Fibroblast of lung (primary cell): ENCODE results near the gene DNAH3. TPM values are rescaled to one million over a fixed set of nuclear protein-coding genes. Genes with fewer than 3 reads are reported as not detected.

Experiments
- DNase-seq, 2 donors: peaks; one replicate each; pipeline versions ENCODE4 v3.0.0 to v3.0.0-alpha.2; 2010; ENCODE audit warnings: low read depth in 2 of 2
- H2AFZ ChIP-seq: 2 replicates; pipeline ENCODE4 v1.5.1; 2012; ENCODE audit warnings: low read length, control low read depth, inconsistent platforms
- H3K27ac ChIP-seq: 2 replicates; pipeline ENCODE4 v1.5.1; 2011; ENCODE audit warnings: low read length, control low read depth; ENCODE audit not compliant: insufficient read depth
- H3K27me3 ChIP-seq: 2 replicates; pipeline ENCODE4 v1.5.1; 2011; ENCODE audit warnings: mild to moderate bottlenecking, low read length; ENCODE audit not compliant: control insufficient read depth, insufficient read depth
- H3K36me3 ChIP-seq: 2 replicates; pipeline ENCODE4 v1.5.1; 2011; ENCODE audit warnings: low read length; ENCODE audit not compliant: control insufficient read depth, insufficient read depth
- H3K4me1 ChIP-seq: 2 replicates; pipeline ENCODE4 v1.5.1; 2011; ENCODE audit warnings: low read length; ENCODE audit not compliant: control insufficient read depth, insufficient read depth; ENCODE audit errors: extremely low read depth
- H3K4me2 ChIP-seq: 2 replicates; pipeline ENCODE4 v1.5.1; 2011; ENCODE audit warnings: low read length, control low read depth; ENCODE audit not compliant: insufficient read depth; ENCODE audit errors: extremely low read depth
- H3K4me3 ChIP-seq, 4 experiments: fragments of 200-600 bp in 1 of 4; sonication (generic) in 1 of 4; replicated peaks in 1 of 4; 2 replicates each; pipeline ENCODE4 v1.5.1; 2011 to 2016; ENCODE audit warnings: low read length in 4 of 4, low read depth in 3 of 4, mild to moderate bottlenecking in 3 of 4, control low read depth in 2 of 4, inconsistent platforms in 1 of 4, mixed read lengths in 1 of 4; ENCODE audit not compliant: insufficient read depth in 1 of 4; ENCODE audit errors: control extremely low read depth in 1 of 4
- H3K79me2 ChIP-seq: 2 replicates; pipeline ENCODE4 v1.5.1; 2012; ENCODE audit warnings: mild to moderate bottlenecking, low read length, inconsistent platforms; ENCODE audit not compliant: control insufficient read depth, insufficient read depth
- H3K9ac ChIP-seq: 2 replicates; pipeline ENCODE4 v1.5.1; 2011; ENCODE audit warnings: mild to moderate bottlenecking, low read length, control low read depth; ENCODE audit not compliant: insufficient read depth
- H3K9me3 ChIP-seq: 2 replicates; pipeline ENCODE4 v1.5.1; 2012; ENCODE audit warnings: low read depth, low read length; ENCODE audit not compliant: control insufficient read depth, insufficient read depth
- H4K20me1 ChIP-seq: 2 replicates; pipeline ENCODE4 v1.5.1; 2011; ENCODE audit warnings: low read length; ENCODE audit not compliant: control insufficient read depth, insufficient read depth; ENCODE audit errors: extremely low read depth
- EZH2 ChIP-seq: IDR thresholded peaks from 2 replicates; pipeline ENCODE4 v1.5.1; 2012; ENCODE audit warnings: low read length, control low read depth, mild to moderate bottlenecking; ENCODE audit errors: missing control alignments
- polyA plus RNA-seq, 2 donors: library from polyadenylated mRNA; depleted of rRNA in 1 of 2; stranded (reverse) in 1 of 2; unstranded in 1 of 2; fragments of >200 nt; gene quantifications; 2 replicates each; pipeline ENCODE4 v1.2.1, GENCODE V29; 2011 to 2012; ENCODE audit warnings: missing spikeins in 1 of 2
- total RNA-seq: library from RNA; depleted of rRNA; stranded (reverse); fragments of >200 nt; gene quantifications from 2 replicates; pipeline ENCODE4 v1.2.1, GENCODE V29; 2014
- TF ChIP-seq, protein P1 (sequence below), 2 donors: IDR thresholded peaks in 1 of 2; conservative IDR thresholded peaks in 1 of 2; 1 replicate in 1 of 2; 2 replicates in 1 of 2; pipeline ENCODE4 v1.5.1; 2011 to 2012; ENCODE audit warnings: low read length in 2 of 2, control low read depth in 1 of 2, inconsistent platforms in 1 of 2, low read depth in 1 of 2, mild to moderate bottlenecking in 1 of 2

Gene DNAH3
- total and polyA plus RNA-seq, 2 donors (not counting 1 experiment from before 2014, with no cell fraction given), result not detected

DNA sequence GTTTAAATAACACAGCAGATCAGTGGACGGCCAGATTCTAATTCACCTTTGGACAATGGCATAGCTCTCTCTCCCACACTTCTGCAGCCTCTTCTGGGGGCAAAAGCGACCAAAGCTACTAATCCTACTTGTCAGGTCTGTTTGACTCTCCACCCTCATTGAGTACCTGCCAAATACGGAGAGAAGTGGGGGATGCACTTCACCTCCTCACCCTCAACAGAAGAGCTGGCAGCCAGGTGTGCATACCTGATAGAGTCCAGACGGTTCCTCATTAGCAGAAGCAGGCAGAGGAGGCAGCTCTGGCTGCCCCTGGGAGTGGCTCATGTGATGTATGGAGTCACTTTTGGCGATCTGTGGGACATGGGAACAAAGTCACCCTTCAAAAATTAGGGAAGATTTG is 4.9 kb downstream of the DNAH3 start:
- H3K4me2 ChIP-seq, result no peak overlapping the region
- no peaks in the 10 kb centered on the region for H3K79me2 ChIP-seq
- no peak overlapping the region for H3K4me3 ChIP-seq
- H3K9me3 ChIP-seq, result no peaks in the 10 kb centered on the region
- TF ChIP-seq, protein P1, sequence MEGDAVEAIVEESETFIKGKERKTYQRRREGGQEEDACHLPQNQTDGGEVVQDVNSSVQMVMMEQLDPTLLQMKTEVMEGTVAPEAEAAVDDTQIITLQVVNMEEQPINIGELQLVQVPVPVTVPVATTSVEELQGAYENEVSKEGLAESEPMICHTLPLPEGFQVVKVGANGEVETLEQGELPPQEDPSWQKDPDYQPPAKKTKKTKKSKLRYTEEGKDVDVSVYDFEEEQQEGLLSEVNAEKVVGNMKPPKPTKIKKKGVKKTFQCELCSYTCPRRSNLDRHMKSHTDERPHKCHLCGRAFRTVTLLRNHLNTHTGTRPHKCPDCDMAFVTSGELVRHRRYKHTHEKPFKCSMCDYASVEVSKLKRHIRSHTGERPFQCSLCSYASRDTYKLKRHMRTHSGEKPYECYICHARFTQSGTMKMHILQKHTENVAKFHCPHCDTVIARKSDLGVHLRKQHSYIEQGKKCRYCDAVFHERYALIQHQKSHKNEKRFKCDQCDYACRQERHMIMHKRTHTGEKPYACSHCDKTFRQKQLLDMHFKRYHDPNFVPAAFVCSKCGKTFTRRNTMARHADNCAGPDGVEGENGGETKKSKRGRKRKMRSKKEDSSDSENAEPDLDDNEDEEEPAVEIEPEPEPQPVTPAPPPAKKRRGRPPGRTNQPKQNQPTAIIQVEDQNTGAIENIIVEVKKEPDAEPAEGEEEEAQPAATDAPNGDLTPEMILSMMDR (conservative IDR thresholded peaks at IDR 0.05 in 1 of 2, IDR thresholded peaks at IDR 0.05 in 1 of 2; ENCODE audit: low read depth in 1 of 2, low read length in 2 of 2), result no peak
- TF ChIP-seq EZH2, result no peak
- no peaks in the 10 kb centered on the region for H3K4me1 ChIP-seq
- no peak for DNase-seq
- no peak overlapping the region for H3K9ac ChIP-seq
- no peak overlapping the region for H2AFZ ChIP-seq
- no peaks in the 10 kb centered on the region for H4K20me1 ChIP-seq
- no peaks in the 10 kb centered on the region for H3K36me3 ChIP-seq
- H3K27ac ChIP-seq, result no peak overlapping the region
- no peaks in the 10 kb centered on the region for H3K27me3 ChIP-seq

DNA sequence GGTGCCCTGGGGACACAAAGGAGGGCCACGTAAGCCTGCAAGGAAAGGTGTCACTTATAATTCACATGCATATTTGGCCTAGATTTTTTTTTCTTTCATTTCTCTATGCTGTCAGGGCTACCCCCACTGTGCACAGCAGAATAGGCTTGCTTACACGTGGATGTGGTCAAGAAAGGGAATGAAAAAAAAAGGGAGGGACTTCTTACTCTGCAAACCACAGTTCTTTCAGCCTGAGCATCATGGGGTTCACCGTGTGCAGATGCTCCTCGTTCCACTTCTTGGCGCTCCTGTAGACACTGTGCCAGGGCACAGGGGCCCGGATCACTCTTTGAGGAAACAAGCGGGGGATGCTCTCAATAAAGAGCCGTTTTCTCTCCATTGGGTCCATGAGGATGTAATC is 16.6 kb downstream of the DNAH3 start:
- H3K27me3 ChIP-seq, result peaks cover 7% of the 10 kb centered on the region
- H3K9me3 ChIP-seq, result no peaks in the 10 kb centered on the region
- no peaks in the 10 kb centered on the region for H3K36me3 ChIP-seq
- H3K4me1 ChIP-seq, result no peaks in the 10 kb centered on the region
- TF ChIP-seq EZH2, result no peak
- TF ChIP-seq, protein P1 (conservative IDR thresholded peaks at IDR 0.05 in 1 of 2, IDR thresholded peaks at IDR 0.05 in 1 of 2; ENCODE audit: low read depth in 1 of 2, low read length in 2 of 2), result no peak
- DNase-seq, result no peak
- no peaks in the 10 kb centered on the region for H3K79me2 ChIP-seq
- no peak overlapping the region for H3K27ac ChIP-seq
- H2AFZ ChIP-seq, result no peak overlapping the region
- no peak overlapping the region for H3K4me2 ChIP-seq
- no peaks in the 10 kb centered on the region for H4K20me1 ChIP-seq
- no peak overlapping the region for H3K9ac ChIP-seq
- no peak overlapping the region for H3K4me3 ChIP-seq

DNA sequence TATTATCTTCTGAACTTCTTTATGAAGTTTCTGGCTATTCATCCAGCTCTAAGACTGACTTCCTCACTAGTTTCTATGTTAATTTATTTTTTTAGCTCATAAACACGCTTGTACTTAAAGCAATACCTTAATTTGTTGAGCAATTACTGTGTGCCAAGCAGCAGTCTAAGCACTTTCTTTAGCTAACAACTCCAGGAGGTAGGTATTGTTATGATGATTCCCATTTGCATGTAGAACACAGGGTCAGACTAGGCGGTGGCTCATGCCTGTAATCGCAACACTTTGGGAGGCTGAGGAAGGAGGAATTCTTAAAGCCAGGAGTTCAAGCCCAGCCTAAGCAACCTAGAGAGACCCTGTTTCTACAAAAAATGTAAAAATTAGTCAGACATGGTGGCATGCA is 19.8 kb downstream of the DNAH3 start:
- Histone ChIP-seq H3K4me2 (no peak overlapping the region), H3K9me3 (no peaks in the 10 kb centered on the region), H4K20me1 (no peaks in the 10 kb centered on the region), H3K79me2 (no peaks in the 10 kb centered on the region), H2AFZ (no peak overlapping the region), H3K4me1 (no peaks in the 10 kb centered on the region), H3K4me3 (no peak overlapping the region), H3K27me3 (peaks cover 7% of the 10 kb centered on the region), H3K27ac (no peak overlapping the region), H3K9ac (no peak overlapping the region), H3K36me3 (no peaks in the 10 kb centered on the region)
- no peak for DNase-seq
- TF ChIP-seq, protein P1 (conservative IDR thresholded peaks at IDR 0.05 in 1 of 2, IDR thresholded peaks at IDR 0.05 in 1 of 2; ENCODE audit: low read depth in 1 of 2, low read length in 2 of 2), result no peak
- TF ChIP-seq EZH2, result no peak
